HCT116 (cell line): ENCODE measurements around the gene PDE7B. TPM values are rescaled to one million over a fixed set of nuclear protein-coding genes. Genes with fewer than 3 reads are reported as not detected.

Source experiments
- ATAC-seq: fragments of 200-7000 bp; cut with Tn5 transposase; 2 replicates; pipeline ENCODE4 v1.9.1; 2020; ENCODE audit warnings: mild to moderate bottlenecking, moderate library complexity
- BruUV-seq: library from RNA; stranded (reverse); fragments of 400-500 nt; replicated peaks from 2 replicates; lab custom pipeline; 2021; lab: Mats Ljungman, UMichigan
- CTCF ChIA-PET: fragments of 300-600 bp; sonication (Branson Sonifier 250); formaldehyde crosslinking; loops from one replicate; lab custom pipeline; 2021; ENCODE audit warnings: antibody characterized with exemption; lab: Charles Lee
- POLR2A ChIA-PET: fragments of 300-600, 350-600 bp; sonication (Branson Sonifier 250); formaldehyde crosslinking; loops from one replicate; lab custom pipeline; 2021; ENCODE audit warnings: antibody characterized with exemption; lab: Charles Lee
- RAD21 ChIA-PET, 2 experiments: fragments of 300-600 bp; sonication (Branson Sonifier 250); formaldehyde crosslinking; loops; one replicate each; lab custom pipeline; 2023; ENCODE audit warnings: low total read pairs in 2 of 2; ENCODE audit not compliant: uncharacterized antibody in 2 of 2, unreplicated experiment in 2 of 2, low non-redundant PET in 1 of 2; lab: Charles Lee
- DNase-seq: peaks from one replicate; pipeline ENCODE4 v3.0.0-alpha.2; 2010; ENCODE audit warnings: low read depth, low spot score
- H2AFZ ChIP-seq: fragments of 200-600 bp; shearing (Covaris generic), sonication (generic); 2 replicates; pipeline ENCODE4 v1.6.1; 2017; ENCODE audit warnings: low read depth, mixed run types, mixed read lengths, antibody characterized with exemption, low read length; ENCODE audit not compliant: poor library complexity, severe bottlenecking
- H3K27ac ChIP-seq: 2 replicates; pipeline ENCODE4 v1.5.1; 2012; ENCODE audit warnings: low read depth, low read length
- H3K27me3 ChIP-seq: fragments of 200-600 bp; sonication (generic); 2 replicates; pipeline ENCODE4 v1.6.1; 2016; ENCODE audit warnings: mixed run types, low read length, mixed read lengths; ENCODE audit not compliant: insufficient read depth
- H3K36me3 ChIP-seq, 2 experiments: fragments of 200-500 bp in 1 of 2; fragments of 200-600 bp in 1 of 2; sonication (Bioruptor generic) in 1 of 2; sonication (generic) in 1 of 2; 2 replicates each; pipeline versions ENCODE4 v1.5.1 to v1.6.1; 2014 to 2016; ENCODE audit warnings: low read length in 2 of 2, inconsistent platforms in 1 of 2, mixed read lengths in 1 of 2, mixed run types in 1 of 2; ENCODE audit not compliant: insufficient read depth in 2 of 2, control insufficient read depth in 1 of 2
- H3K4me1 ChIP-seq, 2 experiments: fragments of 200-600 bp in 1 of 2; sonication (generic) in 1 of 2; 2 replicates each; pipeline versions ENCODE4 v1.5.1 to v1.6.1; 2012 to 2017; ENCODE audit warnings: low read length in 2 of 2, inconsistent platforms in 1 of 2, mild to moderate bottlenecking in 1 of 2, mixed read lengths in 1 of 2, mixed run types in 1 of 2, moderate library complexity in 1 of 2; ENCODE audit not compliant: insufficient read depth in 2 of 2, control insufficient read depth in 1 of 2
- H3K4me2 ChIP-seq: fragments of 200-600 bp; sonication (generic); 2 replicates; pipeline ENCODE4 v1.6.1; 2017; ENCODE audit warnings: mixed run types, low read length, mixed read lengths
- H3K4me3 ChIP-seq, 2 experiments: fragments of 200-600 bp in 1 of 2; sonication (generic) in 1 of 2; replicated peaks in 1 of 2; 2 replicates each; pipeline ENCODE4 v1.5.1; 2011 to 2016; ENCODE audit warnings: low read length in 2 of 2, control low read depth in 1 of 2, low read depth in 1 of 2, mild to moderate bottlenecking in 1 of 2, mixed read lengths in 1 of 2, mixed run types in 1 of 2
- H3K79me2 ChIP-seq: fragments of 200-600 bp; sonication (generic); 2 replicates; pipeline ENCODE4 v1.6.1; 2017; ENCODE audit warnings: mild to moderate bottlenecking, mixed run types, low read length, moderate library complexity, mixed read lengths; ENCODE audit not compliant: insufficient read depth
- H3K9ac ChIP-seq: fragments of 200-600 bp; sonication (generic); 2 replicates; pipeline ENCODE4 v1.6.1; 2016; ENCODE audit warnings: low read length, mixed read lengths
- H3K9me2 ChIP-seq: fragments of 200-600 bp; sonication (generic), shearing (Covaris generic); 2 replicates; pipeline ENCODE4 v1.6.1; 2017; ENCODE audit warnings: mixed run types, mild to moderate bottlenecking, moderate library complexity; ENCODE audit not compliant: insufficient read depth
- H3K9me3 ChIP-seq, 2 experiments: fragments of 200-500 bp in 1 of 2; fragments of 200-600 bp in 1 of 2; sonication (Bioruptor generic) in 1 of 2; sonication (generic) in 1 of 2; 2 replicates each; pipeline ENCODE4 v1.6.1; 2014 to 2017; ENCODE audit warnings: low read length in 2 of 2, mixed read lengths in 2 of 2, inconsistent platforms in 1 of 2, low read depth in 1 of 2, mild to moderate bottlenecking in 1 of 2, mixed run types in 1 of 2, moderate library complexity in 1 of 2; ENCODE audit not compliant: control insufficient read depth in 1 of 2, insufficient read depth in 1 of 2
- H4K20me1 ChIP-seq: fragments of 200-600 bp; sonication (generic), shearing (Covaris generic); 2 replicates; pipeline ENCODE4 v1.6.1; 2017; ENCODE audit warnings: mixed run types, mild to moderate bottlenecking, moderate library complexity; ENCODE audit not compliant: insufficient read depth
- CEBPB ChIP-seq: IDR thresholded peaks from 2 replicates; pipeline ENCODE4 v1.6.1; 2012; ENCODE audit warnings: low read depth
- EGR1 ChIP-seq: IDR thresholded peaks from 2 replicates; pipeline ENCODE4 v1.6.1; 2012; ENCODE audit warnings: low read depth
- EZH2 ChIP-seq: fragments of 200-600 bp; sonication (generic); IDR thresholded peaks from 2 replicates; pipeline ENCODE4 v1.6.1; 2017; ENCODE audit warnings: antibody characterized with exemption, mixed run types
- EZH2phosphoT487 ChIP-seq: fragments of 200-600 bp; IDR thresholded peaks from 2 replicates; pipeline ENCODE4 v1.6.1; 2018; ENCODE audit warnings: antibody characterized with exemption, borderline replicate concordance
- FOSL1 ChIP-seq: IDR thresholded peaks from 2 replicates; pipeline ENCODE4 v1.6.1; 2012; ENCODE audit warnings: low read depth
- JUND ChIP-seq: IDR thresholded peaks from 2 replicates; pipeline ENCODE4 v1.6.1; 2012
- POLR2A ChIP-seq: IDR thresholded peaks from 2 replicates; pipeline ENCODE4 v1.7.0; 2011; ENCODE audit warnings: borderline replicate concordance; ENCODE audit not compliant: insufficient read depth, insufficient read length; ENCODE audit errors: extremely low read depth
- POLR2AphosphoS5 ChIP-seq: IDR thresholded peaks from 2 replicates; pipeline ENCODE4 v1.6.1; 2011; ENCODE audit warnings: mild to moderate bottlenecking, low read depth, low read length, moderate library complexity
- SIN3A ChIP-seq: IDR thresholded peaks from 2 replicates; pipeline ENCODE4 v1.6.1; 2012; ENCODE audit warnings: low read depth
- SP1 ChIP-seq: IDR thresholded peaks from 2 replicates; pipeline ENCODE4 v1.6.1; 2012; ENCODE audit warnings: low read depth
- SRF ChIP-seq: IDR thresholded peaks from 2 replicates; pipeline ENCODE4 v1.6.1; 2012; ENCODE audit warnings: low read depth
- TCF7L2 ChIP-seq: IDR thresholded peaks from 2 replicates; pipeline ENCODE4 v1.7.0; 2011; ENCODE audit warnings: borderline replicate concordance, inconsistent platforms; ENCODE audit not compliant: insufficient read depth, insufficient read length; ENCODE audit errors: extremely low read depth
- ZNF274 ChIP-seq: fragments of 200-500 bp; sonication (Bioruptor generic); IDR thresholded peaks from 2 replicates; pipeline ENCODE4 v1.6.1; 2014; ENCODE audit warnings: mild to moderate bottlenecking, low read depth, low read length, inconsistent platforms
- intact Hi-C: fragments of 100-400 bp; cut with micrococcal nuclease; formaldehyde crosslinking; loops from 2 replicates; pipeline ENCODE4 v1.10.0; 2022
- total RNA-seq: library from RNA; stranded (reverse); gene quantifications from one replicate; pipeline ENCODE4 v1.2.1, GENCODE V29; 2021; ENCODE audit not compliant: unreplicated experiment
- TF ChIP-seq, protein P1 (sequence below): IDR thresholded peaks from 2 replicates; pipeline ENCODE4 v1.6.1; 2012
- TF ChIP-seq, protein P2 (sequence below): IDR thresholded peaks from 2 replicates; pipeline ENCODE4 v1.6.1; 2011; ENCODE audit warnings: mild to moderate bottlenecking, low read length, moderate library complexity; ENCODE audit not compliant: insufficient replicate concordance; ENCODE audit errors: extremely low read depth
- TF ChIP-seq, protein P3 (sequence below): IDR thresholded peaks from 2 replicates; pipeline ENCODE4 v1.6.1; 2012
- TF ChIP-seq, protein P4 (sequence below): IDR thresholded peaks from 2 replicates; pipeline ENCODE4 v1.6.1; 2012; ENCODE audit warnings: low read depth

PDE7B gene
- total RNA-seq, 1 experiment from 2014 or later = 0.61 TPM

DNA sequence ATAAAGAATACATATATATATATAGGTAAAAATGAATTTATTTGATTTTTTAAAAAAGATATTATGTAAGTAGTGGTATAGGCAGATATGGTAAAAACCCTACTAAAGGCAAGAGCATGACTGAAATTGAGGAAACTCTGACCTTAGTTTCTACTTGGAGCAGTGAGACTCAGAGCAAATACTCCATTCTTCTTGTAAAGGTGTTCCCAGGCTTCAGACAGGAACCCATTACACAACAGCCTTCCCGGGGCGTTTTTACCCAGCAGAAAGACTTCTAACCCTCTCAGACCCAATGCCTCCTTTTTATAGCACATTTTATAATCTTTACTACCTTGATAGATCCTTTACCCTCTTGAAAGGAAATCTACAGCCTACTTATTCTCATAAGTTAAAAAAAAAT is 274.1 kb downstream of the PDE7B start:
- ATAC-seq (no peak), DNase-seq (no peak)
- H3K36me3 ChIP-seq = no peaks in the 10 kb centered on the region
- POLR2A ChIA-PET = no interaction called here
- no peaks in the 10 kb centered on the region for H4K20me1 ChIP-seq
- no peak overlapping the region for H3K9ac ChIP-seq
- H3K9me3 ChIP-seq = no peaks in the 10 kb centered on the region
- H2AFZ ChIP-seq = no peak overlapping the region
- H3K27ac ChIP-seq = no peak overlapping the region
- no peak for TF ChIP-seq JUND
- TF ChIP-seq SP1 = no peak
- TF ChIP-seq TCF7L2 = no peak
- TF ChIP-seq, protein P1, sequence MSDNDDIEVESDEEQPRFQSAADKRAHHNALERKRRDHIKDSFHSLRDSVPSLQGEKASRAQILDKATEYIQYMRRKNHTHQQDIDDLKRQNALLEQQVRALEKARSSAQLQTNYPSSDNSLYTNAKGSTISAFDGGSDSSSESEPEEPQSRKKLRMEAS = no peak
- no peak for TF ChIP-seq POLR2AphosphoS5
- TF ChIP-seq, protein P2, sequence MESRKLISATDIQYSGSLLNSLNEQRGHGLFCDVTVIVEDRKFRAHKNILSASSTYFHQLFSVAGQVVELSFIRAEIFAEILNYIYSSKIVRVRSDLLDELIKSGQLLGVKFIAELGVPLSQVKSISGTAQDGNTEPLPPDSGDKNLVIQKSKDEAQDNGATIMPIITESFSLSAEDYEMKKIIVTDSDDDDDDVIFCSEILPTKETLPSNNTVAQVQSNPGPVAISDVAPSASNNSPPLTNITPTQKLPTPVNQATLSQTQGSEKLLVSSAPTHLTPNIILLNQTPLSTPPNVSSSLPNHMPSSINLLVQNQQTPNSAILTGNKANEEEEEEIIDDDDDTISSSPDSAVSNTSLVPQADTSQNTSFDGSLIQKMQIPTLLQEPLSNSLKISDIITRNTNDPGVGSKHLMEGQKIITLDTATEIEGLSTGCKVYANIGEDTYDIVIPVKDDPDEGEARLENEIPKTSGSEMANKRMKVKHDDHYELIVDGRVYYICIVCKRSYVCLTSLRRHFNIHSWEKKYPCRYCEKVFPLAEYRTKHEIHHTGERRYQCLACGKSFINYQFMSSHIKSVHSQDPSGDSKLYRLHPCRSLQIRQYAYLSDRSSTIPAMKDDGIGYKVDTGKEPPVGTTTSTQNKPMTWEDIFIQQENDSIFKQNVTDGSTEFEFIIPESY = no peak
- no peak overlapping the region for H3K4me2 ChIP-seq
- CTCF ChIA-PET = no interaction called here
- BruUV-seq = no TSS peak
- no peaks in the 10 kb centered on the region for H3K27me3 ChIP-seq
- H3K4me1 ChIP-seq = no peaks in the 10 kb centered on the region
- H3K9me2 ChIP-seq = no peaks in the 10 kb centered on the region
- no peaks in the 10 kb centered on the region for H3K79me2 ChIP-seq
- RAD21 ChIA-PET = no interaction called here
- H3K4me3 ChIP-seq = no peak overlapping the region
- intact Hi-C loops = no loop called here

DNA sequence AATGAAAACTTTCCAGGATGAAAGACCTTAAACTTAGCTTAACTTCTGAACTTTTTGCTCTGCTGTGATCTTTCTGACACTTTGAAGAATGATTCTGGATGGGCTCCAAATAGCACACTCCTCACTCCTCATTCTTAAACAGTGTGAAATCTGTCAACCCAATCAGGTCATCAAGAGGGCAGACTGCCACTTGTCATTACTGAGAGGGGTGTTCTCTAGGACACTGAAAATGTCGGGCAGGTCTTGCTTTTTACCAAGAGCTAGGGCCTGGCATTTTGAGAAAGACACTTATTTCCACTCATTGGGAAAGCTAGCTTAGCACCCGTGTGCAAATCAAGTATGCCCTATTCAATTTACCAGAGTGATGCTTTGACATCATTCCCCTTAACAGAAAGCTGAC is 276.4 kb downstream of the PDE7B start:
- CTCF ChIA-PET = no interaction called here
- BruUV-seq = no TSS peak
- Histone ChIP-seq H3K36me3 (no peaks in the 10 kb centered on the region), H3K4me1 (no peaks in the 10 kb centered on the region), H2AFZ (no peak overlapping the region), H3K4me3 (no peak overlapping the region), H3K79me2 (no peaks in the 10 kb centered on the region), H3K9ac (no peak overlapping the region), H4K20me1 (no peaks in the 10 kb centered on the region), H3K27me3 (no peaks in the 10 kb centered on the region), H3K4me2 (no peak overlapping the region), H3K9me3 (no peaks in the 10 kb centered on the region), H3K9me2 (no peaks in the 10 kb centered on the region), H3K27ac (no peak overlapping the region)
- DNase-seq (no peak), ATAC-seq (no peak)
- POLR2A ChIA-PET = no interaction called here
- RAD21 ChIA-PET = no interaction called here
- intact Hi-C loops = no loop called here
- TF ChIP-seq FOSL1 = no peak
- TF ChIP-seq, protein P3, sequence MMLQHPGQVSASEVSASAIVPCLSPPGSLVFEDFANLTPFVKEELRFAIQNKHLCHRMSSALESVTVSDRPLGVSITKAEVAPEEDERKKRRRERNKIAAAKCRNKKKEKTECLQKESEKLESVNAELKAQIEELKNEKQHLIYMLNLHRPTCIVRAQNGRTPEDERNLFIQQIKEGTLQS = no peak
- TF ChIP-seq, protein P4, sequence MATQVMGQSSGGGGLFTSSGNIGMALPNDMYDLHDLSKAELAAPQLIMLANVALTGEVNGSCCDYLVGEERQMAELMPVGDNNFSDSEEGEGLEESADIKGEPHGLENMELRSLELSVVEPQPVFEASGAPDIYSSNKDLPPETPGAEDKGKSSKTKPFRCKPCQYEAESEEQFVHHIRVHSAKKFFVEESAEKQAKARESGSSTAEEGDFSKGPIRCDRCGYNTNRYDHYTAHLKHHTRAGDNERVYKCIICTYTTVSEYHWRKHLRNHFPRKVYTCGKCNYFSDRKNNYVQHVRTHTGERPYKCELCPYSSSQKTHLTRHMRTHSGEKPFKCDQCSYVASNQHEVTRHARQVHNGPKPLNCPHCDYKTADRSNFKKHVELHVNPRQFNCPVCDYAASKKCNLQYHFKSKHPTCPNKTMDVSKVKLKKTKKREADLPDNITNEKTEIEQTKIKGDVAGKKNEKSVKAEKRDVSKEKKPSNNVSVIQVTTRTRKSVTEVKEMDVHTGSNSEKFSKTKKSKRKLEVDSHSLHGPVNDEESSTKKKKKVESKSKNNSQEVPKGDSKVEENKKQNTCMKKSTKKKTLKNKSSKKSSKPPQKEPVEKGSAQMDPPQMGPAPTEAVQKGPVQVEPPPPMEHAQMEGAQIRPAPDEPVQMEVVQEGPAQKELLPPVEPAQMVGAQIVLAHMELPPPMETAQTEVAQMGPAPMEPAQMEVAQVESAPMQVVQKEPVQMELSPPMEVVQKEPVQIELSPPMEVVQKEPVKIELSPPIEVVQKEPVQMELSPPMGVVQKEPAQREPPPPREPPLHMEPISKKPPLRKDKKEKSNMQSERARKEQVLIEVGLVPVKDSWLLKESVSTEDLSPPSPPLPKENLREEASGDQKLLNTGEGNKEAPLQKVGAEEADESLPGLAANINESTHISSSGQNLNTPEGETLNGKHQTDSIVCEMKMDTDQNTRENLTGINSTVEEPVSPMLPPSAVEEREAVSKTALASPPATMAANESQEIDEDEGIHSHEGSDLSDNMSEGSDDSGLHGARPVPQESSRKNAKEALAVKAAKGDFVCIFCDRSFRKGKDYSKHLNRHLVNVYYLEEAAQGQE = no peak
- TF ChIP-seq TCF7L2 = no peak
- TF ChIP-seq EGR1 = no peak
- TF ChIP-seq CEBPB = no peak
- no peak for TF ChIP-seq SRF
- no peak for TF ChIP-seq EZH2phosphoT487
- TF ChIP-seq SIN3A = no peak
- no peak for TF ChIP-seq ZNF274
- no peak for TF ChIP-seq POLR2A
- TF ChIP-seq EZH2 = no peak
- no peak for TF ChIP-seq POLR2AphosphoS5
